ENCODE data around the gene BAHCC1.

The BAHCC1 gene

DNA sequence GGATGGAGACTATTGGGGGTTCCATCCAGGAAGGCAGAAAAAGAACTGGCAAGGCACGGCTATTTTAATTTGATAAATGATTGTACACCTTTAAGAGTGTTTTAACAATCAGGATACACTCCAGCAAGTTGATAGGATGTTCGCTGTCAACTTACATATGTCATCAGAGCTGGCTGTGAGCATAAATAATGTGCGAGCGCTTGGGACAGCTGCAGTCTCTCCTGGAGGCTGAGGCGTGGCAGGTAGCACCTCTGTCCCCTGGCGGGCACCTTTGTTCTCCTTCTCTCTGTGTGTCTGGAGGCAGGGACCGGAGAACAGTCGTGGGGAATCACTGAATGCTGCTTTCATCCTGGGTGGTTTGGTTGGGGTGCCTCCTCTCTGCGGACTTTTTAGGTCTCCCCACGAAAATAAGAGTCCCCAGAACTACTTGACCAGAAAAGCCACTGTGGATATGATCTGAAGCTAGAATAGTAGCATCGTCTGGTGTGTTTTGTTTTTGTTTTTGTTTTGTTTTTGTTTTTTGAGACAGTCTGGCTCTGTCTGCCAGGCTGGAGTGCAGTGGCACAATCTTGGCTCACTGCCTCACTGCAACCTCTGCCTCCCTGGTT lies 9.4 kb downstream of the BAHCC1 start (continued):
- TF ChIP-seq, protein P1, sequence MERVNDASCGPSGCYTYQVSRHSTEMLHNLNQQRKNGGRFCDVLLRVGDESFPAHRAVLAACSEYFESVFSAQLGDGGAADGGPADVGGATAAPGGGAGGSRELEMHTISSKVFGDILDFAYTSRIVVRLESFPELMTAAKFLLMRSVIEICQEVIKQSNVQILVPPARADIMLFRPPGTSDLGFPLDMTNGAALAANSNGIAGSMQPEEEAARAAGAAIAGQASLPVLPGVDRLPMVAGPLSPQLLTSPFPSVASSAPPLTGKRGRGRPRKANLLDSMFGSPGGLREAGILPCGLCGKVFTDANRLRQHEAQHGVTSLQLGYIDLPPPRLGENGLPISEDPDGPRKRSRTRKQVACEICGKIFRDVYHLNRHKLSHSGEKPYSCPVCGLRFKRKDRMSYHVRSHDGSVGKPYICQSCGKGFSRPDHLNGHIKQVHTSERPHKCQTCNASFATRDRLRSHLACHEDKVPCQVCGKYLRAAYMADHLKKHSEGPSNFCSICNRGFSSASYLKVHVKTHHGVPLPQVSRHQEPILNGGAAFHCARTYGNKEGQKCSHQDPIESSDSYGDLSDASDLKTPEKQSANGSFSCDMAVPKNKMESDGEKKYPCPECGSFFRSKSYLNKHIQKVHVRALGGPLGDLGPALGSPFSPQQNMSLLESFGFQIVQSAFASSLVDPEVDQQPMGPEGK (CRISPR knock-in tag; IDR thresholded peaks at IDR 0.05; ENCODE audit: borderline replicate concordance), result no peak

DNA sequence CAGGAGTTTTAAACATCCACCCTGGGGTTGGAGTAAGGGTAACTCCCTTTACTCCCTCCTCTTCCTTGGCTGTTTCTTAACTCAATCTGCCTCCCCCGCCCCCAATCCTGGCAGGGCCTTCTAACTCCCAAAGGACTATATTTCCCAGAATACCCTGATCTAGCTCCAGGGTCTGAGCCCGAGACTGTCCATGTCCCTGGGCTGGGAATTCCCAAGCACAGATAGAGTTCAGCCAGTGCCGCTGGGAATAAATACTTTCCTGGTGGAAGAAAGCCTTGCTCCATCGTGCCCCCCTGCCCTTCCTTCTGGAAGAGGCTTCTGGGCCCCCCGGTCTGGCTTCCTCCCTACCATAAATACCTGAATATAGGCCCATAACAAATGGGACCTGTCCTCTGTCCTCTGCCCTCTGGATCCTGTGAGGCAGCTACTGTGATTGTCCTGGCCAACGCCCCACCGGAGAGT lies 10.2 kb downstream of the BAHCC1 start:
- TF ChIP-seq TSHZ2 (CRISPR knock-in tag; IDR thresholded peaks at IDR 0.05), result no peak
- TF ChIP-seq, protein P2, sequence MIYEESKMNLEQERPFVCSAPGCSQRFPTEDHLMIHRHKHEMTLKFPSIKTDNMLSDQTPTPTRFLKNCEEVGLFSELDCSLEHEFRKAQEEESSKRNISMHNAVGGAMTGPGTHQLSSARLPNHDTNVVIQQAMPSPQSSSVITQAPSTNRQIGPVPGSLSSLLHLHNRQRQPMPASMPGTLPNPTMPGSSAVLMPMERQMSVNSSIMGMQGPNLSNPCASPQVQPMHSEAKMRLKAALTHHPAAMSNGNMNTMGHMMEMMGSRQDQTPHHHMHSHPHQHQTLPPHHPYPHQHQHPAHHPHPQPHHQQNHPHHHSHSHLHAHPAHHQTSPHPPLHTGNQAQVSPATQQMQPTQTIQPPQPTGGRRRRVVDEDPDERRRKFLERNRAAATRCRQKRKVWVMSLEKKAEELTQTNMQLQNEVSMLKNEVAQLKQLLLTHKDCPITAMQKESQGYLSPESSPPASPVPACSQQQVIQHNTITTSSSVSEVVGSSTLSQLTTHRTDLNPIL (CRISPR knock-in tag; IDR thresholded peaks at IDR 0.05; ENCODE audit: low read depth), result no peak
- no peak for TF ChIP-seq ZFP3 (CRISPR knock-in tag; IDR thresholded peaks at IDR 0.05)
- TF ChIP-seq CSRNP3 (CRISPR knock-in tag; IDR thresholded peaks at IDR 0.05), result no peak
- TF ChIP-seq SNAI2 (CRISPR knock-in tag; IDR thresholded peaks at IDR 0.05), result no peak
- no peak for TF ChIP-seq ZNF8 (CRISPR knock-in tag; IDR thresholded peaks at IDR 0.05)
- TF ChIP-seq, protein P1 (CRISPR knock-in tag; IDR thresholded peaks at IDR 0.05; ENCODE audit: borderline replicate concordance), result no peak
- no peak for TF ChIP-seq ZC3H10 (CRISPR knock-in tag; IDR thresholded peaks at IDR 0.05)
- no peak for TF ChIP-seq PPARA (CRISPR knock-in tag; IDR thresholded peaks at IDR 0.05; ENCODE audit: borderline replicate concordance)
- TF ChIP-seq OSR1 (CRISPR knock-in tag; IDR thresholded peaks at IDR 0.05), result no peak
- TF ChIP-seq TCF4 (CRISPR knock-in tag; IDR thresholded peaks at IDR 0.05; ENCODE audit: borderline replicate concordance), result no peak
- no peak for TF ChIP-seq RARB (CRISPR knock-in tag; IDR thresholded peaks at IDR 0.05)
- no peak for TF ChIP-seq ZFP30 (CRISPR knock-in tag; IDR thresholded peaks at IDR 0.05)
- no peak for TF ChIP-seq GLIS3 (CRISPR knock-in tag; IDR thresholded peaks at IDR 0.05)
- TF ChIP-seq POU6F1 (CRISPR knock-in tag; IDR thresholded peaks at IDR 0.05; ENCODE audit: borderline replicate concordance, low read depth), result no peak
- no peak for ATAC-seq

DNA sequence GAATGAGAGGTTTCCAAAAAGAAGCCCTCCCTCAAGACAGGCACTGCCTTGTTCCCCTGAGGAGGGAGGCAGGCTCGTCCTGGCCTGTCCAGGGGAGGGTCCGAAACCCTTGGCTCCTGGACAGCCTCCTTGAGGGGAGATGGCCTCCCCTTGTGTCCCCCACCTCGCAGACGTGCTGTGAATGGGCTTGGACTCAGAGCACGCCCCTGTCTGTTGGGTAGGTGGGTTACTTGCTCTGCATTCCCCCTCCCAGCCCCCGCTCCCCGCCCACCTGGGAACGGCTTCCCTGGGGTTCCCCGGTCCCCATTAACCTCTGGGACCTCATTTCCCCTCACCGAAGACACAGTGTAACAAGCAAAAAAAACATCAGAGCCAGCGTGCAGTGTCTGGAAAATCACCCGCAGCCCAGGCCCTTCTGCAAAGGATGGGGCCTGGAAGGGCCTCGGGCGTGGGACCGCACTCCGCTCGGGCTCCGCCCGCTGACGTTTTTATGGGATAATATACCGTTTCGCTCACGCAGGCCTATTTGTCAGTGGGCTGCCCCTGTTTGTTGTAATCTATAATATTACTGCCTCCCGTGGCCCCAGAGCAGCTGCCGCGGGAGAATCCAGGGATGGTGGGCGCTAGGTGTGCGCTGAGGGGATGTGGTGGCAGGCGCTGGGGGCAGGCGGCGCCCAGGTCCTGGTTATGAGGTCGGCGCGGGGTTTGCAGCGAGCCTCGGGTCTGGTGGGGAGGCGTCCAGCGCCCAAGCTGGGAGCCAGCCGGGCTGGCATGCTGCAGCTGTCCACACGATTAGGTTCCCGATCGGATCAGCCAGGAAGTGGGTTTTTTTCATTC lies 11.1 kb downstream of the BAHCC1 start:
- TF ChIP-seq PPARA (CRISPR knock-in tag; IDR thresholded peaks at IDR 0.05; ENCODE audit: borderline replicate concordance) (no peak), TOX (CRISPR knock-in tag; IDR thresholded peaks at IDR 0.05; ENCODE audit: borderline replicate concordance) (no peak), ZFP3 (CRISPR knock-in tag; IDR thresholded peaks at IDR 0.05) (no peak), OSR1 (CRISPR knock-in tag; IDR thresholded peaks at IDR 0.05) (no peak), ZFP30 (CRISPR knock-in tag; IDR thresholded peaks at IDR 0.05) (no peak), ZNF8 (CRISPR knock-in tag; IDR thresholded peaks at IDR 0.05) (no peak), ISL1 (CRISPR knock-in tag; IDR thresholded peaks at IDR 0.05) (no peak), POU6F1 (CRISPR knock-in tag; IDR thresholded peaks at IDR 0.05; ENCODE audit: borderline replicate concordance, low read depth) (no peak), RARB (CRISPR knock-in tag; IDR thresholded peaks at IDR 0.05) (no peak), ESRRG (CRISPR knock-in tag; IDR thresholded peaks at IDR 0.05) (no peak), ZC3H10 (CRISPR knock-in tag; IDR thresholded peaks at IDR 0.05) (no peak), TCF4 (CRISPR knock-in tag; IDR thresholded peaks at IDR 0.05; ENCODE audit: borderline replicate concordance) (no peak), ZNF70 (CRISPR knock-in tag; IDR thresholded peaks at IDR 0.05) (no peak), SNAI2 (CRISPR knock-in tag; IDR thresholded peaks at IDR 0.05) (no peak), CSDC2 (CRISPR knock-in tag; IDR thresholded peaks at IDR 0.05) (no peak)
- TF ChIP-seq, protein P1 (CRISPR knock-in tag; IDR thresholded peaks at IDR 0.05; ENCODE audit: borderline replicate concordance), result no peak
- no peak for ATAC-seq

Measured in SK-N-SH treated with all-trans-retinoic acid at 6 μM for 48 hours (cell line).